Activated naive CD4-positive, alpha-beta T cell (primary cell): ENCODE data around the gene FDXACB1.
A peak's percentile ranks its signal among the peaks of the same experiment; 100 is the strongest.

Experiments
- DNase-seq, 4 experiments: peaks; one replicate each; lab custom pipeline; 2025; lab: John Stamatoyannopoulos, UW

FDXACB1 gene, protein sequence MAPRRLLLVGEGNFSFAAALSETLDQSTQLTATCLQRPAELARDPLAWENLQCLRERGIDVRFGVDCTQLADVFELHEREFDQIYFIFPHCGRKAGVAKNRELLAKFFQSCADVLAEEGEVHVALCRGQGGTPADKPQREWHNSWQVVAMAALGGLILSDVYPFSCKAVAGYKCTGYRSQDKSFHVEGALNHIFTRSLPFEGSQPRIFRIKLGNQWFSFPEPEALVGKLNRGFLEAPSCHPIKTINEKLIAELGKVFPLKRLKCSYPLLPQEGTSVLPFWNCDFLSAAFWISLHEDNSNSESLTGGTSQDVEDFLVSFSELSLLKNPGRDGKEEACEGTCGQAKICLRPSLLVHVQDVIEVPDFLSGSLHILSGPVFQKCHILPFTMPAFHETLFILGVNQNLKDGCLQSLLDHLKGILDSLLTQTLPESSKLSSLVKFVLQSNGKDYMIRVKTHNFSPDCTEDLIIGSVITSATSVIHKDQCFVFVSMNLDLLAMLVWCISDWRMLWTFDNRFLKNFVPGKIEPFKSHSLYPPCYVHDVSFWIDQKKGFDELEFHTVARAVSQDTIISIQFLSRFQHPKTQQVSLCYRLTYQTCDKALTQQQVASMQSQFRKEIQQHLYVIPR

DNA sequence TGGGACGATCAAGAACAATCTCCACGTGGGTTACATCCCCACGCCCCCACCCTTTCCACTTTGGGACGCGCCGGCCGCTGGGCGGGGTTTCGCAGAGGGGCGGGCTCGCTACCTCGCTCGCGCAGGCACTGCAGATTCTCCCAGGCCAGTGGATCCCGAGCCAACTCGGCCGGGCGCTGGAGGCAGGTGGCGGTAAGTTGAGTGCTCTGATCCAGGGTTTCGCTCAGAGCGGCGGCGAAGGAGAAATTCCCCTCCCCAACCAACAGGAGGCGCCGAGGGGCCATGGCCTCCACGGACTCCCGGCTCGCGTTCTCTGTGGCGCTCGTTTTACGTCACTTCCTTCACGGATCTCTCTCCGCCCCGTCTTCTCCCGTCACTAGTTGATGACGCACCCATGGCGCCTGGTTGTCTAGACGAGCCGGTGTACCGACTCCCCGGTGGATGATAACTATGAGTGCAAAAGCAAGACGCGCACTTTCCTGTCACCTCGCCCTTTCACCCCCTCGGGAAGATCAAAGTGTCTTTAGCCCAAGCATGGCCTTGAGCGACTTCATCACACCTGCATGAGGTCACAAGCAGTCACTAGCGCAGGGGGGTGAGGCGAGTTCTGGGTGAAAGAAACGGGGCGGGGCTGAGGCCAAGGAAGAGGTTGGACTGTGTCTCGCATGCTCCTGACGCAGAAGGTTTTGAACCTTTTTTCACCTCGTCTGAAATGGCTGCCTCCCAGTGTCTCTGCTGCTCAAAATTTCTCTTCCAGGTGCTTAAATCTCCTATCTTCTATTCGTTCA is at the start of gene FDXACB1, which contains the start of gene CFAP68:
Gene FDXACB1 (minus strand): TSS at position 317 of the 788 bp plus-strand sequence. CDS start 33 bp downstream, at position 284.
Gene CFAP68 (plus strand): TSS at position 693 of the 788 bp plus-strand sequence. CDS start 20 bp downstream, at position 713.
- DNase-seq = peak; percentile 77 to 91 (median 85)

DNA sequence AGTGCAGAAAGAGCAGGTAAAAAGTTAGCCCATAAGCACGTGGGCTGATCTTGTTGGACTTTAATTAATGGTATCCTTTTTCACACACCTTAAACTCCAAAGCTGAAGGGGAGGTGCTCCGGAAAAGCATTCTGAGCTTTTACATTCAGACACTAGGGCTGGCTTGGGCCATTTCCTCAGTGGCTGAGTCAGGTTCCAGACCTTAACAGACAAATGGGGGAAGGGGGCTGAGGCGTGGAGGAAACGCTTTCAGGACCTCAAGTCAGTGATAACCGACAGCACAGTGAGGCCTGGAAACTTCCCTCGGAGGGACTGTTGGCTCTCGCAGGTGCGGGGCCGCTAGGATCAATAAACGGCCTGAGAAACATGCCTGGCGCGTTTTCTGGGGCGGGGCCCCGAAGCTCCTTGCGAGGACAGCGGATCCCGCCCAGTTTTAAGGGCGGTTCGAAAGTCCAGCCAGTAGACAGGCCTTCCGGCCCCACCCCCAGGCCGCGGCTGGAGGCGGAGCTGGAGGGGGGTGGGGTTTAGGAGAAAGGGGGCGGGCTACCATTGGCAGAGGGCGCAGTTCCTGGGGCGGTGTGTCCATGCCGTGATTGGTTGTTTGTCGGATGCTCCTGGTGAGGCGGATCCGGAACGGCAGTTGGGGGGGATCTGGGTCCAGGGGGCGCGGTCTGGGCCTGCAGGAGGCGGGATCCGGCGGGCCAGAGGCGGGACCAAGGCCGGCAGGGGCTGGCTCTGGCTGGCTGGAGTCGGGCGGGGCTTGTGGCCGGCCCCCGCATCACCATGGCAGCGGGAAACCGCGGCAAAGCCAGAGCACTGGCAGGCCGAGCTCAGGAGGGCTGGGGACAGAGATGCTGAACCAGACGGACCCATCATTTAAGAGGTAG is 47.8 kb upstream of the FDXACB1 start:
- DNase-seq = peak; percentile 85 to 94 (median 92)

DNA sequence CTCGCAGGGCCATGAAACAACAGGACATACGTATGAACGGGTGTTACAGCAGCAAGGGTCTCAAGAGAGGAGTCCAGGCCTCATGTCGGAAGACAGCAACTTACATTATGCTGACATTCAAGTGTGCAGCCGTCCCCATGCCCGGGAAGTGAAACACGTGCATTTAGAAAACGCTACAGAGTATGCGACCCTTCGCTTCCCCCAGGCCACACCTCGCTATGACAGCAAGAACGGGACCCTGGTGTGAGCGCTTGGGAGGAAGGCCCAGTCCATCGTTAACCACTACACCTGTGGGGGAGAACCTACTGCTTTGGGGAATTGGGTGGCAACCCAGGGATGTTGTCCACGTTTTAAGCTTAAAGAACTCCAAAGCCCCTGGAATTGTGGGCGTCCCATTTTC is 47.0 kb upstream of the FDXACB1 start:
- no peak for DNase-seq

DNA sequence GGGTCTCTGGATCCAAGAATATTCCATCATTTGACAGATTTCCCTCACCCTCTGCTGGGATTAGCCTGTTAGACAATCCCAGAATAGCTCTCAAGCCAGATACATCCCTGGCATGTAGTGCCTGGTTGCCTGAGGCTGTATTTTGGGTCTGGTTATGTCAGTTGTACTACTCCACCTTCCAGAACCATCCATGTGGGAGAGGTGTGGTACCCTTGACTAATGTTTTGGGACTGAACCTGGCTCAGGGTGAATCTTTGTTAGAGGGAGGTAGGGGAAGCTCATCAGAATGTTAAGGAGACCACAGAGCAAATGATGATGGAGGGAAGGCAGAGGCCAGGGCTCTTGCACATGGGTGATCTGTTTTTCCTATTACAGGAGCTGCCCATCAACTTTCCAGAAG is 45.0 kb upstream of the FDXACB1 start:
- no peak for DNase-seq

DNA sequence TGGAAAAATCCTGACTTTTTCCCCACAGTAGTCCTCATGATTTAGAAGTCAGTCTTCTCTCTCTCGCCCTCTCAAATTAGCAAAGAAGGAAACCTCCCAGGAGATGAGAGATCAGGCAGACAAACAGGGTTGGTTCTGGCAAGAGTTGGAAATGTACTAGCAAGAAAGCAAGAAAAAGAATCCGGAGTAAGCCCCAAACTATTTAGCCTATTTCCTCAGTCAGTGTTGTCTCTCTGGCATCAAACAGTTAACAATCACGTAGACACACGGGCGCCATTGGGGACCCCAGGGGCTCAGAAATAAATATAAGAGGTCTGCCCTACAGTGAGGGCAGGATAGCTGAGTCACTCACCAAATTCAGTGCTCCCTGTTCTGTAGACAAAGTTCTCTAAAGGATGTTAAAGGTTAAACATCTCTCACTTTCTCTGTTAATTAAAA is 44.4 kb upstream of the FDXACB1 start:
- no peak for DNase-seq

DNA sequence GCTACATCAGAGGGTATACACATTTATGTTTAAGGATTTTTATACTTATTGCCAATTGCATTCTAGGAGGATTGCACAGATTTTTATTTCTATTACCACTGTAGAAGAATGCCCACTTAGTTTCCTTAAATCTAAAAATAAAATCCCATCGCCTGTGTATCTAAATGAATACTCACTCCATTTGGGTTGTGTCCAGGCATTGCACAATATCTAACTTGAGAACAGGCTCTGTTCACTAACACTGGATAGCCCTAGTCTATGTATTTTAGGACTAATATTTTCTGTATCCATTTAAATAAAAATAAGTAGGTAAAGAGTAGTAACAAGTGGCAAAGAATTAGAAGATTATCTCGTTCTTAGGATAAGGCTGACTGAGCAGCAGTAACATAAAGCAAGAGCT is 43.8 kb upstream of the FDXACB1 start:
- DNase-seq = no peak

DNA sequence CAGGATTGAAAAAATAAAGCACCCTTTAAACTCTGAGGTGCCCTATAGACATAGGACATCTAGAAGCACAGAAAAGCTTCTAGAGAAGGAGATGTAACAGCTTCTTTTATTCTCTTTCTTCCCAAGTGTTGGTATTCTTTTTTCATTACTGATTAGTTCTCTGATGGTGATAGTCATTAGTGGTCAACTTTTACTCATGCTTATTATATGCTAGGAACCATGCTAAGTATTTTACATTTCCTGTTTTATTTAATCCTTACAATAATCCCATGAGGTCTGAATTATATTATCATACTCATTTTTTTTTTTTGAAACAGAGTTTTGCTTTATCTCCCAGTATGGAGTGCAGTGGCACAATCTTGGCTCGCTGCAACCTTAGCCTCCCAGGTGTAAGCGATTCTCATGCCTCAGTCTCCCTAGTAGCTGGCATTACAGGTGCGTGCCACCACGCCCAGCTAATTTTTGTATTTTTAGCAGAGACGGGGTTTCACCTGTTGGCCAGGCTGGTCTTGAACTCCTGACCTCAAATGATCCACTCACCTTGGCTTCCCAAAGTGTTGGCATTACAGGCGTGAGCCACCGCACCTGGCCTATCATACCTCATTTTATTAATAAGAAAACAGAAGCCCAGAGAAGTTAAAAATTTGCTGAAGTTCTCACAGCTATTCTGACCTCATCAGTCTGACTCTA is 42.7 kb upstream of the FDXACB1 start:
- DNase-seq = no peak

DNA sequence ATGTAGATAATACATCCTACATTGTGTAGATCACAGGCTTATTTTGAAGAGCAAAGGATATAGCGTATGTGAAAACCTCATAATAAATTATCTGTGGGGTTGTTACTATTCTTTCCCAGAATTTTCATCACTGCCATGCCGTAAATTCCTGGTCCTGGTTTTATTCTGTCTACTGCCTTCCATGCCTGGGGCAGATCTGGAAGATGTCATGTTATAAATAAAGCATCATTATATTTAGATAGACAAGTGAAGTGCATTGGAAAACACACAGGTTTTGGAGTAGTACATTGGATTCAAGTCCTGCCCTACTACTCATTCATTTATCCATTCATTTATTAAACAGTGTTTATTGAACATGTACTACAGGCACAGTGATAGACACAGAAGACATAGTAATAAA is 41.9 kb upstream of the FDXACB1 start:
- DNase-seq = no peak

DNA sequence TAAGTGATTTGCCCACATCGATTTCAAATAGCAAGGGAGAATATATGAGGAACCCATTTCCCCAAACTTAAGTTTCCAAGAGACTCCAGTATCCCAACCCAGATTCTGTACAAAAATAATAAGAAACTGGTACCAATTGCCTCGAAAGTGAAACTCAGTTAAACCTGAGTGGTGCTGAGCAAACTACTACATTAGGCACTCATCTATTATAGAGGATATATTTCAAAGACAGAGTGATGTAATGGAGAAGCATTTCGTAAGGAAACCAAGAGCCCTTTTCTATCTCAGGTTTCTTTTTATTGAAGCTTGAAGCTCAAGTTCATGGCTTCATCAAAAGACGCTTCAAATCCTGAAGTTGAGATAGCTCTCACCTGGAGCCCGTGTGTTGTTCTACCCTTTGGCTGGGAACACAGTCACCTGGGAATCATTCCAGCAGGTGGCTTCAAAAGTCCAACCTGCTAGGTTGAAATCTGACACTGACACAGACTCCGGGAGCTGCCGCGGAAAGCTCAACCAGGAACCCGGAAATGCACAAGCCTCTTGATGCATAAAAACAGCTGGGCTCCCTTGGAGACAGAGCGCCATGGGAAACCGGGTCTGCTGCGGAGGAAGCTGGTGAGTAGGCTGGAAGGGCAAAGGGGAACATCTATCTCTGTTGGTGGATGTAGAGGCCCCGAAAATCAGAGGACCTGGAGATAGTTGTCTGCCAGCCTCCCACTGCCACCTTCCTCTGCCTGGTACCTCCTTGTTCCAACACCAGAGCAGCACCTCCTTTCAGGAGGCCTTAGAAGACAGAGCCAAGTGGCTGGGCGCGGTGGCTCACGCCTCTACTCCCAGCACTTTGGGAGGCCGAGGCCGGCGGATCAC is 39.7 kb upstream of the FDXACB1 start, which contains the start of gene C11orf52:
Gene C11orf52 (plus strand): TSS at position 524 of the 867 bp plus-strand sequence. CDS start 60 bp downstream, at position 584.
- DNase-seq = no peak

DNA sequence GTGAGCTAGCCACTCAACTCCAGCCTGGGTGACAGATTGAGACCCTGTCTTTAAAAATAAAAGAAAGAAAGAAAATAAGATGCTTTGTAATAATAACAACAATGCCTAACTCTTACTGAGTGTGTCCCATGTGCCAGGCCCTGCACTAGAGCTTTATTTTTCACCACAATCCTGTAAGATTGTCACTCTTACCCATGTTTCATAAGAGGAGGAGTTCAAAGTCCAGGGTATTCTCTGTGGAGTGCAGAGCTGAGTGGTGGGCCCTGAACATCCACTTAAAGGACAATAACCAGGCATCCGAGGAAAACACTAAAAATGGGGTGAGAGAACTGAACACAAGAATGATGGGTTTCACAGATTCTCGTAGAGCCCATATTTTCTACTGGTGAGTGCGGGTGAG is 38.8 kb upstream of the FDXACB1 start:
- no peak for DNase-seq

DNA sequence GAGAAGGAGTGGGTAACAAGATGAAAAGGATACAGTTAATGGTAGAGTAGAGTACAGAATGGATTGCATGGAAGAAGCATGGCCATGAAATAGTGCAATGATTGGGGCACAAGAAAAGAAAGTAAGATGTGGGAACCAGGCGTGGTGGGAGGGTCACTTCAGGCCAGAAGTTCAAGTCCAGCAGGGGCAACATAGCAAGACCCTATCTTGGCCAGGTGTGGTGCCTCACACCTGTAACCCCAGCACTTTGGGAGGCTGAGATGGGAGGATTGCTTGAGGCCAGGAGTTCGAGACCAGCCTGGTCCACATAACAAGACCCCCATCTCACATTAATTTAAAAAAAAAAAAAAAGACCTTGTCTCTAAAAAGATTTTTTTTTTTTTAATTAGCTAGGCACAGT is 38.3 kb upstream of the FDXACB1 start:
- DNase-seq = no peak

DNA sequence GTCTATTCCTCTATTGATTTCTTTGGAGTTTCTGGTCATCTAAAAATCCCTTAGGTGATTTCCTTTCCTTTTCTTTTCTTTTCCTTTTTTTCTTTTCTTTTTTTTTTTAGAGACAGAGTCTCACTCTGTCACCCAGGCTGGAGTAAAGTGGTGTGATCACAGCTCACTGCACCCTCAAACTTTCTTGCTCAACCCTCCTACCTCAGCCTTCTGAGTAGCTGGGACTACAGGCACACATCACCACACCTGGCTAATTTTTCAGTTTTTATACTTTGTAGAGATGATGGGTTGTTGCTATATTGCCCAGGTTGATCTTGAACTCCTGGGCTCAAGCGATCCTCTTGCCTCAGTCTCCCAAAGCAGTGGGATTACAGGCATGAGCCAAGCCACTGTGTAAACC is 37.8 kb upstream of the FDXACB1 start:
- no peak for DNase-seq

DNA sequence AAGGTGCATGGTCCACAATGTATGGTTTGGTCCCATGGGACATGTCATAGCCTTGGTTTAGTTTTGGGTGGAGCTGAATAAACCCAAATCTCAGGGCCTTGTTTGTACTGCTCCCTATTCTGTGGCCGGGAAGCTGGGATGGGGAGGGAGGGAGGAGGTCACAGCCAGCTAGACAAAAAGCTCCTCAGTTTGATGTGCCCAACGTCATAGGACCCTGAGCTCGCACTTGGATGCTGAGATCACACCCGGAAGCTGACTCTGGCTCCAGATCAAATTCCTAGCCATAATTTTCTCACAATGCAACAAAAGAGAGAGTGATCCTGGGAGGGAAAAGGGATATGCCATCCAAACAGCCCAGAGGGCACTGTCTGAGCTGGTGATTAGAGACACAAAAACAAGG is 35.0 kb upstream of the FDXACB1 start:
- DNase-seq = no peak

DNA sequence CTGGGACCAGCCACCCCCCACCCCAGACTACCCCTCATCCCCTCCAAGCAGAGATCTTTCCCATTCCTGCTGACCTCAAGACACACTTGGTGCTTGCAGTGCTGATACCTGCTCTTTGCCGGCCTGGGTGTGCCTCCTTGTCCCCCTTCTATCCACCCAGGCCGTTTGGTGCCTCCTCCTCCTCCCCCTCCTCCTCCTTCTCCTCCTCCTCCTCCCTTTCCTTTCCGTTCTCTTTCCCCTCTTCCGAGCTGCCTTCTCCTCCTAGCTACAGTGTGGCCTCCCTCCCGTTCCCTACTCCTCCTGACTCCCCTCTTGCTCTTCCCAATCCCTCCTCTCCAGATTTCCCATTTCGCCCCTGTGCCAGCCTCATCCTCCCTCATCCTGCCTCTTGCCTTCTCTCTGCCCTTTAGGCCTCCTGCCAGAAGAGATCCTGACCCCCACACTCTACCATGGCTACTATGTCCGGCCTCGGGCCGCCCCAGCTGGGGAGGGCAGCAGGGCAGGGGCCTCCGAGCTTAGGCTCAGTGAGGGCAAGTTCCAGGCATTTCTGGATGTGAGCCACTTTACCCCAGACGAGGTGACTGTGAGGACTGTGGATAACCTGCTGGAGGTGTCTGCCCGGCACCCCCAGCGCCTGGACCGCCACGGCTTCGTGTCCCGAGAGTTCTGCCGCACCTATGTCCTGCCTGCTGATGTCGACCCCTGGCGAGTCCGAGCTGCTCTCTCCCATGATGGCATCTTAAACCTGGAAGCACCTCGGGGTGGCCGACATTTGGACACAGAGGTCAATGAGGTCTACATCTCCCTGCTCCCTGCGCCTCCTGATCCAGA is 34.3 kb upstream of the FDXACB1 start:
- no peak for DNase-seq

DNA sequence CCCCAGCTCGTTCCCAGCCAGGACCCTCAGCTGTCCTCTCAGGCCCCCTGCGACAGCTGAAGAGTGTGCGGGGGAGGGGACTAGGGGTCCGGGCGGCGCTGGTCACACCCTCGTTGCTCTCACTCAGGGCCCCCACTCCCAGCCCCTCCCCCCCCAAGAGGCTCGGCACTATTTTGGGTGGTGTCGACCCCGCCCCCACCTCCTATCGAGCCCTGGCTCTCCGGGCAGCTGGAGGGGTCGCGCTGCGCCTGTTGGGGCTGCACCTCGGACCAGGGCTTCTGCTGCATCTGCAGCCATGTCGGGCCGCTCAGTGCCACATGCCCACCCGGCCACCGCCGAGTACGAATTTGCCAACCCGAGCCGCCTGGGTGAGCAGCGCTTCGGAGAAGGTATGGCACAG is 33.6 kb upstream of the FDXACB1 start, which contains the start of gene HSPB2:
Gene HSPB2 (plus strand): TSS at position 200 of the 400 bp plus-strand sequence. CDS start 96 bp downstream, at position 296.
- DNase-seq = no peak

DNA sequence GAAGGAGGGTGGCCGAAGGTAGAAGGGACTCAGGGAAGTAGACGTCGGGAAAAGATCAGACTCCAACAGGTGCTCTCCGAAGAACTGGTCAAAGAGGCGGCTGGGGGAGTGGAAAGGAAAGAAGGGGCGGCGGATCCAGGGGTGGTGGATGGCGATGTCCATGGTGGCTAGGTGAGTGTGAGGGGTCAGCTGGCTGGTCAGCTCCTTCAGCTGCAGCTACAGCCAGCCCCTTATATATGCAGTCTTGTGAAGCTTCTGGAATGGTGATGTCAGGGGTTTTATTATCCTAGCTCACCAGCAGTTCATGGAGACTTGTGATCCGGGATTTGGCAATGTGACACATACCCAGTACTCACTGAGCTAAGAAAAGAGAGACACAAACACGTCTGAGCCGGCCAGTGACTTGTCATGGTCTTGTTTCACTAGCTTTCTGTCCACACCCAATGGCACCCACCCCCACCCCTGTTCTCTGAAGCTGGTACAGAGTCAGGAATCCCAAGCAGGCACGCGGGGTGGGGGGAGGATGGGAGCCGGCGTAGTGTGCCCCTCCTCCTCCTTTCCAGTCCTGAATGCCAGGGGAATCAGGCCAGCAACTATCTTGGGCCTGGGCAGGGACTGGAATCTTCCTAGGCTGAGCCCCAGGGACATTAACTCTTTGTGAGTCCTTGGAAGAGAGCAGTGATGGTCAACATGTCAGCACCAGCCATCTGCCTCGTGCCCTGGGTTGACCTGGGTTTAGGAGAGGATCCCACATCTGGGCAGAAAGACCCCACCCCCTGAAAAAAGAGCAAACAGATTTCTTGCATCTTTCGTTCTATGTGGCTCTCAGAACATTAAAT is 32.8 kb upstream of the FDXACB1 start, which contains the start of gene CRYAB:
Gene CRYAB (minus strand): TSS at position 208 of the 839 bp plus-strand sequence. CDS start 46 bp downstream, at position 162.
- no peak for DNase-seq
